ENCODE data around the gene DHRS7B.

DNA sequence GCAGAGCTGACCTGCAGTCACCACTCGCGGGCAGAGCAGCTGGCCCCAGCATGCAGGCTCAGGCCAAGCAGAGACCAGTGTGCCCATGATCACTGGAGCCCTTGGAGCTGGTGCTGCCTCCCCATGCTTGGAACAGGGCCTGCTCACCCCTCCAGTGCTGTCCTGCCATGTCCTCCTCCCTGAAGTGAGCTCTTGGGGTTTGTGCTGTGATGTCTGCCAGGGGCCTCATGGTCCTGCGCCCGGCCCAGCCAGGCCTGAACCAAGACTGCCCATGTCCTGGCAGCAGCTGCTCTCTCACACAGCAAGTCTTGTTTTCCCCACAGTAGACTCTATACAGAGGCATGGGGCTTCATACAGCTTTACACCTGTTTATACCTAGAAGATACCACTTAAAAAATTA lies 62.6 kb downstream of the DHRS7B start:
- TF ChIP-seq, protein P1, sequence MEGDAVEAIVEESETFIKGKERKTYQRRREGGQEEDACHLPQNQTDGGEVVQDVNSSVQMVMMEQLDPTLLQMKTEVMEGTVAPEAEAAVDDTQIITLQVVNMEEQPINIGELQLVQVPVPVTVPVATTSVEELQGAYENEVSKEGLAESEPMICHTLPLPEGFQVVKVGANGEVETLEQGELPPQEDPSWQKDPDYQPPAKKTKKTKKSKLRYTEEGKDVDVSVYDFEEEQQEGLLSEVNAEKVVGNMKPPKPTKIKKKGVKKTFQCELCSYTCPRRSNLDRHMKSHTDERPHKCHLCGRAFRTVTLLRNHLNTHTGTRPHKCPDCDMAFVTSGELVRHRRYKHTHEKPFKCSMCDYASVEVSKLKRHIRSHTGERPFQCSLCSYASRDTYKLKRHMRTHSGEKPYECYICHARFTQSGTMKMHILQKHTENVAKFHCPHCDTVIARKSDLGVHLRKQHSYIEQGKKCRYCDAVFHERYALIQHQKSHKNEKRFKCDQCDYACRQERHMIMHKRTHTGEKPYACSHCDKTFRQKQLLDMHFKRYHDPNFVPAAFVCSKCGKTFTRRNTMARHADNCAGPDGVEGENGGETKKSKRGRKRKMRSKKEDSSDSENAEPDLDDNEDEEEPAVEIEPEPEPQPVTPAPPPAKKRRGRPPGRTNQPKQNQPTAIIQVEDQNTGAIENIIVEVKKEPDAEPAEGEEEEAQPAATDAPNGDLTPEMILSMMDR (IDR thresholded peaks at IDR 0.05), result no peak
- no peak for TF ChIP-seq POLR2A (IDR thresholded peaks at IDR 0.05)
